ENCODE results near the gene EFCAB6.

Gene EFCAB6

GRCh38 chr22:43501878-43502277 lies 310.2 kb downstream of the EFCAB6 start:
- H3K79me2 ChIP-seq (ENCODE audit: control insufficient read depth, low read length) = no peaks in the 10 kb centered on the region
- H3K27ac ChIP-seq (ENCODE audit: low read depth, low read length) = no peak overlapping the region
- H3K4me2 ChIP-seq (ENCODE audit: low read length) = no peak overlapping the region
- H3K9me3 ChIP-seq (ENCODE audit: control insufficient read depth, insufficient read depth, low read length) = no peaks in the 10 kb centered on the region
- H3K9me2 ChIP-seq (replicated peaks; ENCODE audit: control insufficient read depth, low read length) = no peaks in the 10 kb centered on the region
- H3K27me3 ChIP-seq (ENCODE audit: control insufficient read depth, low read length) = no peaks in the 10 kb centered on the region
- H3K4me3 ChIP-seq (ENCODE audit: low read length) = no peak overlapping the region
- H3K4me1 ChIP-seq (ENCODE audit: control insufficient read depth, low read length) = no peaks in the 10 kb centered on the region
- H3F3A ChIP-seq (ENCODE audit: control insufficient read depth, insufficient read depth) = no peaks in the 10 kb centered on the region
- no peak for TF ChIP-seq CTCF (IDR thresholded peaks at IDR 0.05; ENCODE audit: low read depth, low read length, poor library complexity, severe bottlenecking)
- TF ChIP-seq EZH2phosphoT487 (IDR thresholded peaks at IDR 0.05; ENCODE audit: borderline replicate concordance, low read length) = no peak
- no peaks in the 10 kb centered on the region for H4K20me1 ChIP-seq (ENCODE audit: control insufficient read depth, insufficient read depth, low read depth, low read length)
- H3K36me3 ChIP-seq (ENCODE audit: control insufficient read depth, low read length) = no peaks in the 10 kb centered on the region

- H3K27ac ChIP-seq (ENCODE audit: low read depth, low read length) = no peak overlapping the region
- H4K20me1 ChIP-seq (ENCODE audit: control insufficient read depth, insufficient read depth, low read depth, low read length) = no peaks in the 10 kb centered on the region
- no peak overlapping the region for H3K4me2 ChIP-seq (ENCODE audit: low read length)
- no peaks in the 10 kb centered on the region for H3K9me2 ChIP-seq (replicated peaks; ENCODE audit: control insufficient read depth, low read length)
- H3K79me2 ChIP-seq (ENCODE audit: control insufficient read depth, low read length) = no peaks in the 10 kb centered on the region
- H3K27me3 ChIP-seq (ENCODE audit: control insufficient read depth, low read length) = no peaks in the 10 kb centered on the region
- TF ChIP-seq EZH2phosphoT487 (IDR thresholded peaks at IDR 0.05; ENCODE audit: borderline replicate concordance, low read length) (no peak), CTCF (IDR thresholded peaks at IDR 0.05; ENCODE audit: low read depth, low read length, poor library complexity, severe bottlenecking) (no peak)
- H3K4me3 ChIP-seq (ENCODE audit: low read length) = no peak overlapping the region
- H3K36me3 ChIP-seq (ENCODE audit: control insufficient read depth, low read length) = no peaks in the 10 kb centered on the region
- H3F3A ChIP-seq (ENCODE audit: control insufficient read depth, insufficient read depth) = no peaks in the 10 kb centered on the region
- H3K9me3 ChIP-seq (ENCODE audit: control insufficient read depth, insufficient read depth, low read length) = no peaks in the 10 kb centered on the region
- no peaks in the 10 kb centered on the region for H3K4me1 ChIP-seq (ENCODE audit: control insufficient read depth, low read length)
Observed at GRCh38 chr22:43500792-43501785, 311.0 kb downstream of the EFCAB6 start.

- TF ChIP-seq CTCF (IDR thresholded peaks at IDR 0.05; ENCODE audit: low read depth, low read length, poor library complexity, severe bottlenecking) = no peak
- H3K79me2 ChIP-seq (ENCODE audit: control insufficient read depth, low read length) = no peaks in the 10 kb centered on the region
Observed at GRCh38 chr22:43498856-43499253, 313.2 kb downstream of the EFCAB6 start.

More at GRCh38 chr22:43498856-43499253, 313.2 kb downstream of the EFCAB6 start:
- H3K4me1 ChIP-seq (ENCODE audit: control insufficient read depth, low read length) = no peaks in the 10 kb centered on the region
- no peaks in the 10 kb centered on the region for H3K27me3 ChIP-seq (ENCODE audit: control insufficient read depth, low read length)
- no peak overlapping the region for H3K4me3 ChIP-seq (ENCODE audit: low read length)
- no peaks in the 10 kb centered on the region for H3K36me3 ChIP-seq (ENCODE audit: control insufficient read depth, low read length)
- H3F3A ChIP-seq (ENCODE audit: control insufficient read depth, insufficient read depth) = no peaks in the 10 kb centered on the region
- H3K9me2 ChIP-seq (replicated peaks; ENCODE audit: control insufficient read depth, low read length) = no peaks in the 10 kb centered on the region
- H3K4me2 ChIP-seq (ENCODE audit: low read length) = no peak overlapping the region
- no peaks in the 10 kb centered on the region for H4K20me1 ChIP-seq (ENCODE audit: control insufficient read depth, insufficient read depth, low read depth, low read length)
- no peak overlapping the region for H3K27ac ChIP-seq (ENCODE audit: low read depth, low read length)
- H3K9me3 ChIP-seq (ENCODE audit: control insufficient read depth, insufficient read depth, low read length) = no peaks in the 10 kb centered on the region; the same call in 1 of the 2 replicates

Measured in DOHH2 (cell line).